Skin epidermis (tissue), 12 donors: ENCODE measurements around the gene PLAGL2.

Experiments used
- H3K27ac ChIP-seq, 21 experiments: fragments of 200-600 bp; sonication (generic) in 11 of 21; one replicate each; pipeline ENCODE4 v1.5.0; 2020; ENCODE audit warnings: mild to moderate bottlenecking in 3 of 21, inconsistent platforms in 2 of 21, moderate library complexity in 2 of 21
- H3K4me3 ChIP-seq, 7 experiments: fragments of 200-600 bp; sonication (generic) in 2 of 7; one replicate each; pipeline ENCODE4 v1.5.0; 2020; ENCODE audit warnings: inconsistent platforms in 2 of 7, mild to moderate bottlenecking in 2 of 7, moderate library complexity in 1 of 7

Gene PLAGL2

GRCh38 chr20:32158943-32159660 lies 48.4 kb downstream of the PLAGL2 start:
- Histone ChIP-seq H3K27ac (no peak overlapping the region), H3K4me3 (no peak overlapping the region)

GRCh38 chr20:32158351-32158750 lies 49.2 kb downstream of the PLAGL2 start:
- no peak overlapping the region for H3K4me3 ChIP-seq
- H3K27ac ChIP-seq, result no peak overlapping the region

- no peak overlapping the region for H3K4me3 ChIP-seq
- H3K27ac ChIP-seq, result no peak overlapping the region
Measured at GRCh38 chr20:32157611-32158010, 49.9 kb downstream of the PLAGL2 start.

GRCh38 chr20:32155017-32155981 lies 52.2 kb downstream of the PLAGL2 start:
- H3K27ac ChIP-seq, result peak overlapping the region in 8 of 21 experiments; percentile 18 to 78 (median 38)
- H3K4me3 ChIP-seq, result no peak overlapping the region

GRCh38 chr20:32153771-32154170 lies 53.8 kb downstream of the PLAGL2 start:
- H3K4me3 ChIP-seq, result no peak overlapping the region
- H3K27ac ChIP-seq, result no peak overlapping the region

GRCh38 chr20:32153156-32153665 lies 54.3 kb downstream of the PLAGL2 start:
- Histone ChIP-seq H3K4me3 (no peak overlapping the region), H3K27ac (peak overlapping the region in 1 of 21 experiments; percentile 6)

GRCh38 chr20:32152421-32153155 lies 55.0 kb downstream of the PLAGL2 start:
- H3K27ac ChIP-seq, result no peak overlapping the region
- no peak overlapping the region for H3K4me3 ChIP-seq

- H3K27ac ChIP-seq, result no peak overlapping the region
- no peak overlapping the region for H3K4me3 ChIP-seq
Measured at GRCh38 chr20:32150291-32150848, 57.2 kb downstream of the PLAGL2 start.

- Histone ChIP-seq H3K4me3 (no peak overlapping the region), H3K27ac (no peak overlapping the region)
Measured at GRCh38 chr20:32149566-32150170, 57.9 kb downstream of the PLAGL2 start.

- H3K4me3 ChIP-seq, result no peak overlapping the region
- no peak overlapping the region for H3K27ac ChIP-seq
Measured at GRCh38 chr20:32144898-32145662, 62.5 kb downstream of the PLAGL2 start.

GRCh38 chr20:32142991-32143390 lies 64.6 kb downstream of the PLAGL2 start:
- H3K27ac ChIP-seq, result no peak overlapping the region
- H3K4me3 ChIP-seq, result no peak overlapping the region
